KOPT-K1 (cell line): ENCODE data around the gene NCKIPSD.

Experiments used
- H3K27ac ChIP-seq: fragments of 200-600 bp; sonication (generic); 2 replicates; pipeline ENCODE4 v1.5.1; 2016; ENCODE audit warnings: antibody characterized with exemption, mild to moderate bottlenecking, low read depth, low read length; ENCODE audit not compliant: poor library complexity, severe bottlenecking
- H3K36me3 ChIP-seq: fragments of 200-600 bp; sonication (generic); 2 replicates; pipeline ENCODE4 v1.5.1; 2017; ENCODE audit warnings: antibody characterized with exemption, mild to moderate bottlenecking, low read length, moderate library complexity; ENCODE audit not compliant: insufficient read depth
- H3K9me3 ChIP-seq: fragments of 200-600 bp; sonication (generic); 2 replicates; pipeline ENCODE4 v1.5.1; 2017; ENCODE audit warnings: antibody characterized with exemption, low read length, mild to moderate bottlenecking; ENCODE audit not compliant: insufficient read depth, poor library complexity, severe bottlenecking

Gene NCKIPSD

GRCh38 chr3:48708481-48708889 is 22.8 kb upstream of the NCKIPSD start:
- peaks cover 89% of the 10 kb centered on the region for H3K36me3 ChIP-seq
- H3K27ac ChIP-seq = no peak overlapping the region

GRCh38 chr3:48707157-48707556 is 21.4 kb upstream of the NCKIPSD start:
- Histone ChIP-seq H3K9me3 (no peaks in the 10 kb centered on the region), H3K27ac (no peak overlapping the region), H3K36me3 (peaks cover 90% of the 10 kb centered on the region)

More at GRCh38 chr3:48708481-48708889, 22.8 kb upstream of the NCKIPSD start:
- no peaks in the 10 kb centered on the region for H3K9me3 ChIP-seq

DNA sequence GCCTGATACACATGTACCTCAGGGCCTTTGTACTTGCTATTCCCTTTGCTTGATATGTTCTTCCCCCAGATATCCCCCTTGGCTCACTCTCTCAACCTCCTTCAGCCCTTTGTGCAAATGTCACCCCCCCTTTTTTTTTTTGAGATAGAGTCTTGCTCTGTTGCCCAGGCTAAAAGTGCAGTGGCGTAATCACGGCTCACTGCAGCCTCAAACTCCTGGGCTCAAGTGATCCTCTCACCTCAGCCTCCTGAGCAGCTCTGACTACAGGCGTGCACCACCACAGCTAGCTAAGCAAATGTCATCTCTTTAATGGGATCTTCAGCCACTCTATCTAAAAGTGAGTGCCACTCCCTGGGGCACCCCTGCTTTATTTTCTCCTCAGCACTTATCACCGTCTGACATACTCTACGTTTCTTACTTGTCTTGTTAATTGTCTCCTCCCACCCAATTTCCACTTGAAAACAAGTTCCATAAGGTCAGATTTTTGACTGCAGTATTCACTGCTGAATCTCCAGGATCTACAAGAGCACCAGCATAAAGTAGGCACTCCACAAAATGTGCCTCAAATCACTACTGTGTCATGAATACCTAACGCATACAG is 16.7 kb upstream of the NCKIPSD start:
- Histone ChIP-seq H3K27ac (no peak overlapping the region), H3K9me3 (no peaks in the 10 kb centered on the region), H3K36me3 (peaks cover 90% of the 10 kb centered on the region)

DNA sequence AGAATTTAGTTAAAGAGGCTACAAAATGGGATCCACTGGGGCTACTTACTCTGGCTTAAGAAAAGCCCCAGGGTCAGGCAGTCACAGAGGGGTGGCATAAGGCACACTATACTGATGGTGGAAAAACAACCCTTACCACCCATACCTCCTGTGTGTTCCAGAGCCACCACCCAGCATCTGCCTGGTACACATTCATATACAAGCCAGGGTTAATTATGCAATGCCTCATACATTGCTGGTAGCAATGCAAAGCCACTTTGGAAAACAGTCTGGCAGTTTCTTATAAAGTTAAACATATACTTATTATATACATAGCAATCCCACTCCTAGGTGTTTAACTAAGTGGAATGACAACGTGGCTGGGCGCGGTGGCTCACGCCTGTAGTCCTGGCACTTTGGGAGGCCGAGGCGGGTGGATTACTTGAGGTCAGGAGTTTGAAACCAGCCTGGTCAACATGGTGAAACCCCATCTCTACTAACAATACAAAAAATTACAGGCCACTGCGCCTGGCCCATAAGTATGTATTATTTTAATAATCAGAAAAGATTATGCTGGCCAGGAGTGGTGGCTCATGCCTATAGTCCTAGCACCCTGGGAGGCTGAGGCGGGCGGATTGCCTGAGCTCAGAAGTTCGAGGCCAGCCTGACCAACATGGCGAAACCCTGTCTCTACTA is 15.2 kb upstream of the NCKIPSD start:
- no peak overlapping the region for H3K27ac ChIP-seq
- H3K9me3 ChIP-seq = no peaks in the 10 kb centered on the region
- H3K36me3 ChIP-seq = peaks cover 84% of the 10 kb centered on the region

GRCh38 chr3:48698891-48699290 is 13.2 kb upstream of the NCKIPSD start:
- H3K9me3 ChIP-seq = no peaks in the 10 kb centered on the region
- peaks cover 83% of the 10 kb centered on the region for H3K36me3 ChIP-seq
- H3K27ac ChIP-seq = no peak overlapping the region

GRCh38 chr3:48697952-48698351 is 12.2 kb upstream of the NCKIPSD start:
- Histone ChIP-seq H3K36me3 (peaks cover 87% of the 10 kb centered on the region), H3K9me3 (no peaks in the 10 kb centered on the region), H3K27ac (no peak overlapping the region)

GRCh38 chr3:48696601-48697000 is 10.9 kb upstream of the NCKIPSD start:
- H3K36me3 ChIP-seq = peaks cover 87% of the 10 kb centered on the region
- H3K27ac ChIP-seq = no peak overlapping the region
- H3K9me3 ChIP-seq = no peaks in the 10 kb centered on the region

DNA sequence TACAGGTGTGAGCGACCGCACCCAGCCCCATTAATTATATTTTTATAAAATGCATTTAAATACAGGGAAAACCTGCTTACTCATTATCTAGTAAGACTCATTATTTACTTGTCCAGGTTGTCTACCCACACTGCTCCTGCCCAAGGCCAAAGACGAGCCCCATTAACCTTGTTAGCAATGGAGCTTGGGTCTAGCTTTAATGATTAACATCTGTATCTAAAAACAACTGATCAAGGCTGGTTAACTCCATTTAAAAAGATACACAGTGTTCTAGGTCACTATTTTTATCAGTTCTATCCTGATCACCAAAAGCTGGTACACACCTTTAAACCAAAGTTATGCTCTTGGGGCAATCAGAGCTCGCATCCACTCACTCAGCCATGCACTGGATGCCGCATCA is 10.4 kb upstream of the NCKIPSD start:
- Histone ChIP-seq H3K27ac (no peak overlapping the region), H3K36me3 (peaks cover 89% of the 10 kb centered on the region)

GRCh38 chr3:48695393-48695753 is 9.7 kb upstream of the NCKIPSD start:
- Histone ChIP-seq H3K27ac (no peak overlapping the region), H3K9me3 (no peaks in the 10 kb centered on the region), H3K36me3 (peaks cover 90% of the 10 kb centered on the region)

More for the DNA sequence above, 10.4 kb upstream of the NCKIPSD start:
- no peaks in the 10 kb centered on the region for H3K9me3 ChIP-seq

- peaks cover 90% of the 10 kb centered on the region for H3K36me3 ChIP-seq
- no peak overlapping the region for H3K27ac ChIP-seq
- H3K9me3 ChIP-seq = no peaks in the 10 kb centered on the region
Measured at GRCh38 chr3:48694610-48695392, 9.1 kb upstream of the NCKIPSD start.

- H3K9me3 ChIP-seq = no peaks in the 10 kb centered on the region
- H3K27ac ChIP-seq = no peak overlapping the region
- H3K36me3 ChIP-seq = peaks cover 90% of the 10 kb centered on the region
Measured at GRCh38 chr3:48693826-48694225, 8.1 kb upstream of the NCKIPSD start.

GRCh38 chr3:48692551-48692950 is 6.8 kb upstream of the NCKIPSD start:
- Histone ChIP-seq H3K27ac (no peak overlapping the region), H3K9me3 (no peaks in the 10 kb centered on the region), H3K36me3 (peaks cover 90% of the 10 kb centered on the region)

- no peak overlapping the region for H3K27ac ChIP-seq
- H3K9me3 ChIP-seq = no peaks in the 10 kb centered on the region
- H3K36me3 ChIP-seq = peaks cover 87% of the 10 kb centered on the region
Measured at GRCh38 chr3:48690846-48691458, 5.2 kb upstream of the NCKIPSD start.

DNA sequence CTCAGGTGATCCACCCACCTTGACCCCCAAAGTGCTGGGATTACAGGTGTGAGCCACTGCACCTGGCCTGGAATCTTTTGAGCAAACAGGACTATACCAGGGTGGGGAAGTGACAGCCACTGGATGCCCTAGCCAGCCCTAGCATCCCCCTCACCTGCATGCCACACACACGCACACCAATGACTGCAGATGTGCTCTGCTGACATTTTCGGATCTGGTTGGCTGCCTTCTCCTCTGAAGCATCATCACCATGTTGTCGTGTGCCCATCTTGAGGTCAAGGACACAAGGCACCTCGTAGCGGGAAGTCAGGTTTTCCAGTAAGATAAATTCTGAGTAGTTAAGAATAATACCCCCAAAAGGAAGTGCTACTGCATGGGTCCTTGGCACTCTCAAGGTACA is 3.7 kb upstream of the NCKIPSD start:
- Histone ChIP-seq H3K9me3 (no peaks in the 10 kb centered on the region), H3K36me3 (peaks cover 75% of the 10 kb centered on the region), H3K27ac (no peak overlapping the region)

GRCh38 chr3:48688737-48689075 is 3.0 kb upstream of the NCKIPSD start:
- no peaks in the 10 kb centered on the region for H3K9me3 ChIP-seq
- peaks cover 68% of the 10 kb centered on the region for H3K36me3 ChIP-seq
- no peak overlapping the region for H3K27ac ChIP-seq
